Cerebellar cortex (tissue), 1 donor: ENCODE results near the gene LIAS.
"Not testable (repeated sequence)": the region's sequence is repeated elsewhere in the genome, so short reads cannot be mapped to it uniquely, and the experiment has no call there.

Experiments
- DNase-seq: peaks from one replicate; pipeline ENCODE4 v3.0.0-alpha.2; 2015; ENCODE audit warnings: low spot score

LIAS gene

GRCh38 chr4:39452860-39453587 lies 5.8 kb upstream of the LIAS start:
- no peak for DNase-seq

GRCh38 chr4:39453738-39454137 lies 5.1 kb upstream of the LIAS start:
- DNase-seq: no peak

DNA sequence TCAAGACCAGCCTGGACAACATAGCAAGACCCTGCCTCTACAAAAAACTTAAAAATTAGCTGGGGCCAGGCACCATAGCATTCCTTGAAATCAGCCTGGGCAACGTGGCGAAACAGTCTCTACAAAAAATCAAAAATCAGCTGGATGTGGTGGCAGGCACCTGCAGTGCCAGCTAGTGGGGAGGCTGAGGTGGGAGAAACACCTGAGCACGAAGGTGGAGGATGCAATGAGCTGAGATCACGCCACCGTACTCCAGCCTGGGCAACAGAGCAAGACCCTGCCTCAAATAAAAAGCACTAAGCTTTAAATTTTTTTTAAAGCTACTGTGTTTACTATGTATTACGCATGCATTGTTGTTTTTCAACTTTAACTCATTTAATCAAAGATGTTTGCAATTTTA lies 3.4 kb upstream of the LIAS start:
- no peak for DNase-seq

DNA sequence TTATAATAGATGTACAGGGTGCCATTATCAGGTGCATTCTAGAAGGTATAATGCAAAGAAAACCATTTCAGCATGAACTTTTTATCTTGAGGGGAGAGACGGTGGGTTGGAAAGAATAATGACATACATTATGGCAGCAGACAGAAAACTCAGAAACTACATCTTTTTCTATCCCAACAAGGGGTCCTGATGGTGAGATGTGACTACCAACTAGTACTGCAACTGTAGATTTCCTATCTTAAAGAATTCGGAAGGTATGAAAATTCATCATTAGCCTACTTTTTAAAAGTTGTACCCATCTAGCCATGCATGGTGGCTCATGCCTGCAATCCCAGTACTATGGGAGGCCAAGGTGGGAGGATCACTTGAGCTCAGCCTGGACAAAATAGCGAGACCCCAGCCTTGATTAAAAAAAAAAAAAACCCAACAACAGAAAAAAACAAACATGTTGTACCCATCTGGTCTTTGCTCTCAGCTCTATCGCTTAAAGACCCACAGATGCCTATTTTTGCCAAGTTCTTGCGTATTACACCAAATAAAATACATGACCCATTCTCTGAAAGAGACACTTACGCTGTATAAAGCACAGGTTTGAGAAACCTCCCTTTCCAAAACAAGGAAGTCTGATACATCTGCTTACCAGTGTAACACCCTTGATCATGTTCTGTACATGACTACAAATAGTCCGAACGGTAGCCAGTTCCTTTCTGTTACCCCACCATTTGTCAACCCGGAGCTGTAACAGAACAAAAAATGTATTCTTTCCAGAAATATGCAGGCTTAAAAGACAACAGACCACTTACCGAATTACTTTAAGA lies 1.7 kb upstream of the LIAS start:
- no peak for DNase-seq

- DNase-seq: not testable (repeated sequence)
Measured at GRCh38 chr4:39458161-39458504, 723 bp upstream of the LIAS start.

DNA sequence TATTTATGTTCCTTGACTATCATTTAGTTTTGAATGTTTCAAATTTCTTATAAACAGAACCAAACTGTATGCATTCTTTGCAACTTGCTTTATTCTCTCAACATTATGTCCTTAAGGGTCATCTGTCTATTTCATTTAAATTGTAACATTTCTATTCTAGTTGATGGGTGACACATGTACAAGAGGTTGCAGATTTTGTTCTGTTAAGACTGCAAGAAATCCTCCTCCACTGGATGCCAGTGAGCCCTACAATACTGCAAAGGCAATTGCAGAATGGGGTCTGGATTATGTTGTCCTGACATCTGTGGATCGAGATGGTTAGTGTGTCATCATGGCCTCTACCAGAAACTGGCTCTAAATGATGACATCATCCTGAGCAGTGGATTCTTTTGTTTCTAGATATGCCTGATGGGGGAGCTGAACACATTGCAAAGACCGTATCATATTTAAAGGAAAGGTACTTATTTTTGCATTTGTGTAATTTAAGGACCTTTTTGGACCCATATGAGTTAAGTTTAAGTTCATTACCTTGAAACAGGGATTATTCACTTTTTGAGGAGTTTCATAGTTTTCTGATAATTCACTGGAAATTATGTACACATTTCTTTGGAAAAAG lies 6.1 kb downstream of the LIAS start:
- peak; percentile 21 for DNase-seq

- DNase-seq: no peak
Measured at GRCh38 chr4:39466747-39467146, 7.9 kb downstream of the LIAS start.

GRCh38 chr4:39467464-39467863 lies 8.6 kb downstream of the LIAS start:
- DNase-seq: no peak

- peak; percentile 89 for DNase-seq
Measured at GRCh38 chr4:39469429-39470077, 10.7 kb downstream of the LIAS start.

DNA sequence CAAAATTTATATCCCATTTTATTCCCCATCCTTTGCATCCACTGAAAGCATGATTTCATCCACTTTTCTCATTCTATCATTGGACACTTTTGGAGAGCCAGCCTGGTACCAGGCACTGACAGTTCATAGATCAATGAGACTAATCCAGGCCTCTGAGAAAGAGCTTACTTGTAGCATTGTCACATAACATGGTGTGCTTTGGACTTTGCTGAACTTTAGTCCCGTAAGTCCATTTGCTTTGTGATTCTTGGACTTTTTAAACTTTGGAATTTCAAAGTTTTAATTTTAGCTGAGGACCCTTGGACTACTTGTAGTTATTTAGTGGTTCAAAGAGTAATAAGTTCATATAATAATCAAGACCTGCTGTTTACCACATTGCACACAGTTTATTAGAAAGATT lies 11.5 kb downstream of the LIAS start:
- DNase-seq: no peak

DNA sequence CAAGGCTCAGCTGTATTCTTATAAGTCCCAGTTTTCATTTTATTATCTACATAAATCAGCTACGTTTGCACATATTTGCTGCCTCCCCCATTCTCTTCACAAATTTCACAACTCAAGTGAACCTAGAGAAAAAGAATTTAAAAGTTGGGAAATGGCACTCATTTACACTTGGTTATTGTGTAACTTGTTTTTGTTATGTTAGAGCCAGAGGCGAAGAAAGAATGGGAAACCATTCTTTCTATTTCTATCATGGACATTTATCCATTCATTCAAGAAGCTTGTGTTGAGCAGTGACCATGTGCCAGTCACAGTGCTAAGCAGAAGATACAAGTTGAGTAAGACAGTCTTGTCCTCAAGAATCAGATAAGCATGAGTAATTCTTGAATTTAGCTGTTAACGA lies 13.5 kb downstream of the LIAS start:
- no peak for DNase-seq

DNA sequence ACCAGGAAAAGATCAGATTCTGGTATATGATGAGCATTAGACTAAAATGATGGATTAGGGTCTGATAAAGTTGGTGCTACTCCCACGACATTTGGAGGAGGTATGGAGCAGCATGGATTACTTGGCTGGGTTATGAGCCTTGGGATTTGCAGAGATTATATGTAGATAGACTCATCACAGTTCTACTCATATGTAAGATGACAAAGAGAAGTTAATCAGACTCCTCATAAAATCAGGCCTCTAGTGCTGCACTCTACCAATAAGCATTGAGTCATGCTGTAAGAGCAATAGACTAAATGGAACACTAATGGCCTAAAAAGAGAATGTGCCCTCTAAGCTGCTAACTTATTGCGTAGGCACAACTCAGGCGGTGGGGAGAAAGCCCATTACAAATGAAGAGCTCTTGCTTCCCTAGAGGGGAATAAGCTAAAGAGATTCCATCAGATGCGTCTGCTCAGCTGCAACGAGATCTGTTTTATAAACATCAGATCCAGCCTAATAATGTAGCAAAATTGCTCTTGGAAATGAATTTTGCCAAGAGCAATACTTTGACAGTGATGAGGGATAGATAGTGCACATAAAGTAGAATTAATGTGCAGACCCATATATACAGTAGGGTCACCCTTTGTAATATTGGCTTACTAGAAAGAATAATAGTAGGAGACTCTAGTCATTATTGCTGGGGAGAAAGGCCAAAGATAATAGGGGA lies 17.5 kb downstream of the LIAS start:
- DNase-seq: no peak

- no peak for DNase-seq
Measured at GRCh38 chr4:39480251-39480650, 21.4 kb downstream of the LIAS start.

DNA sequence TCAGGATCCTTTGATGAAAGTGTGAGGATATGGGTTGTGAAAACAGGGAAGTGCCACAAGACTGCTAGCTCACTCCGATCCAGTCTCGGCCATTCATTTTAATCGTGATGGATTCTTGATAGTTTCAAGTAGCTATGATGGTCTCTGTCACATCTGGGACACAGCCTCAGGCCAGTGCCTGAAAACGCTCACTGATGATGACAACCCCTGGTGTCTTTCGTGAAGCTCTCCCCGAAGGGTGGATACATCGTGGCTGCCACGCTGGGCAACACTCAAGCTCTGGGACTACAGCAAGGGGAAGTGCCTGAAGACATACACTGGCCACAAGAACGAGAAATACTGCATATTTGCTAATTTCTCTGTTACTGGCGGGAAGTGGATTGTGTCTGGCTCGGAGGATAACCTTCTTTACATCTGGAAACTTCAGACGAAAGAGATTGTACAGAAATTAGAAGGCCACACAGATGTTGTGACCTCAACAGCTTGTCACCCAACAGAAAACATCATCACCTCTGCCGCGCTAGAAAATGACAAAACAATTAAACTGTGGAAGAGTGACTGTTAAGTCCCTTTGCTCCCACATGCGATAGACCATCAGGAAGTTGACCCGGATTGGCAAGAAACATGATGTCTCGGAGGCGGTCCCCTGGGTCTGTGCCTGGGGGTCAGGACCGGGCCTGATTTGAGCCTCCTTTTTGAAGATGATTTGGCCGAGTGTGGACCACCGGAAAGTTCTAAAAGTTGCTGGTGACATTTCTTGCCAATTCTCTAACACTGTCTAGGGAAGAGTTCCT lies 22.2 kb downstream of the LIAS start:
- DNase-seq: no peak

DNA sequence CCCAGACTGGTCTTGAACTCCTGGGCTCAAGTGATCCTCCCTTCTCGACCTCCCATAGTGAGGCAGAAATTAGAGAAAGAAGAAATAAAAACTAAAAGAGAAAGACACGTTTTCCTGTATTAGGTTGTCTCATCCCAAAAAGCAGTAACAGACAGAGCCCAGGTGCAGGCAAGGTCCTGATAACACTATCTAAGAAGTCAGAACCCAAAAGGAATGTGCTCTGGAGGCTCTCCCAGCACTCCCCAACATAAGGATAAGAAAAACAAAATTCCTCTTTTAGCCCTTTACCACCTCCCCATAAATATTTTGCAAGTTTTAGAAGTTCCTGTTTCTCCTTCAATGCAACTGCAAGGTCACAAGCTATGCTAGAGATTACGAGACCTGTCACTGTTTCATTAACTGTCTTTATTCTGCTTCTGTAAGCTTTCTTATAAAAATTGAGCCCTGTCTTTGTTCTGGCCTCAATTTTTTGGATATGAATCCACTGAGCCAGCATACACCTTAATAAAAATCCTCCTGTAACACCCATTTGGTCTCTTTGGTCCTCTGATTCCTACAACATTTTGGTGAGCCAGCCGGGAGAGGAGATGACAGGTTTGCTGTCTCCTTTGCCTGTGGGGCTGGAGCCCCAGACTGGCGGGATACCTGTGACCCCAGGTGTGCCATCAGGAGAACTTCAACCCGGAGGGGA lies 25.9 kb downstream of the LIAS start:
- no peak for DNase-seq

DNA sequence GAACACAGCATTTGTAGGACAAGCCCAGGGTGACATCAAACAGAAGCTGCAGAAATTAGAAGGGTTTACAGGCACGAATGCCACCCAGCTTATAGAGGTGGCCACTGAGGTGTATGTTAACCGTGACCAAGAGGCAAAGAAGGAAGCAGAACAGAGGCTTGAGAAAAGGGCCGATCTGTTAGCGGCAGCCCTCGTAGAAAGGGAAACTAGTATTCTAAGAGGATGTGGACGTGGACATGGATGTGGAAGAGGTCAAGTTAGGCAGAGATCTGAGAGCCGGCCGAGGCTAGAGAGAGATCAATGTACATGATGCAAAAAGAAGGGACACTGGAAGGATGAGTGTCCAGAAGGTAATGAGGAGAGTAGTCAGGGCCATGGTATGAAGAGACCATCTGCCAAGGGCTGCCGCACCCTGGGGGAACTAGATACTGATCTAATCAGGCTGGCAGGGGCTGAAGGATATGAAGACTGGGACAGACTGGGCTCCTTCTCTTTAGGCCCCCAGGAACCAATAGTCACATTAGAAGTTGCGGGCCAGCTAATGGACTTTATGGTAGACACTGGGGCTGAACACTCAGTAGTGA lies 27.5 kb downstream of the LIAS start:
- DNase-seq: no peak

GRCh38 chr4:39490322-39490721 lies 31.5 kb downstream of the LIAS start:
- no peak for DNase-seq

GRCh38 chr4:39494354-39494753 lies 35.5 kb downstream of the LIAS start:
- DNase-seq: no peak

DNA sequence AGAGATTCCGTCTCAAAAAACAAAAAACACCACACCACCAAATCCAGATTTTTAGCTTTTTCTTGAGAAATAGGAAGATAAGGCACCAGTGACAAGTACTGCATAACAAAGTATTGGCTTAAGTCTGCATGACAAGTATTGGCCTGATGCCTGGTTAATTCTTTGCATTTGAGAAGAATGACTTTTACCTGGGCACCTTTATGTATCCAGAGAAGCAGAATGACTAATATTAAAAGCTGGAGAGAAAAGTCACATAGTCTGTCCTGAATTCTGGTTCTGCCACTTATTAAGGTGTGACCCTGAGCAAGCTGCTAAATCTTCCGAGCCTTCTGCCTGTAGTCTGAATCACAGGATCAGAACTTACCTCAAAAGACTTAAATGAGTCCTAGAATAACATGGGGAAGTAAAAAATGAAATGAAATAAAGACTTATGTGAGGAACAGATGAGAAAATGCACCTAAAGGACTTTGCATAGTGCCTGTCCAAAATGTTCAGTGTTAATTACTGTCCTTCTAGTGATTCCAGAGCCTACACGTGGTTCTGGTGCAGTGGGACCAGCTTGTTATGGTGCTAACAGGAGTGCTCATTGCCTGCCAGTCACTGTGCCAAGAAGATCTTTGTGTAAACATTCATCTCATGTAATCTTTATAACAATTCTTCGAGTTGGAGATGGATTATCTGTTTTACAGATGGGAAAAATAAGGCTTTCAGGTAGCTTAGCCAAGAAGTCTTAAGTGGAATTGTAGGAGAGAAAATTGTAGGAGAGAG lies 36.8 kb downstream of the LIAS start:
- no peak for DNase-seq
